Raji (cell line): ENCODE measurements around the gene TMEM242.

Source experiments
- POLR2A ChIP-seq: IDR thresholded peaks from 2 replicates; pipeline ENCODE4 v1.6.1; 2011; ENCODE audit warnings: low read depth, low read length, control low read depth; ENCODE audit not compliant: insufficient read depth

TMEM242 gene

DNA sequence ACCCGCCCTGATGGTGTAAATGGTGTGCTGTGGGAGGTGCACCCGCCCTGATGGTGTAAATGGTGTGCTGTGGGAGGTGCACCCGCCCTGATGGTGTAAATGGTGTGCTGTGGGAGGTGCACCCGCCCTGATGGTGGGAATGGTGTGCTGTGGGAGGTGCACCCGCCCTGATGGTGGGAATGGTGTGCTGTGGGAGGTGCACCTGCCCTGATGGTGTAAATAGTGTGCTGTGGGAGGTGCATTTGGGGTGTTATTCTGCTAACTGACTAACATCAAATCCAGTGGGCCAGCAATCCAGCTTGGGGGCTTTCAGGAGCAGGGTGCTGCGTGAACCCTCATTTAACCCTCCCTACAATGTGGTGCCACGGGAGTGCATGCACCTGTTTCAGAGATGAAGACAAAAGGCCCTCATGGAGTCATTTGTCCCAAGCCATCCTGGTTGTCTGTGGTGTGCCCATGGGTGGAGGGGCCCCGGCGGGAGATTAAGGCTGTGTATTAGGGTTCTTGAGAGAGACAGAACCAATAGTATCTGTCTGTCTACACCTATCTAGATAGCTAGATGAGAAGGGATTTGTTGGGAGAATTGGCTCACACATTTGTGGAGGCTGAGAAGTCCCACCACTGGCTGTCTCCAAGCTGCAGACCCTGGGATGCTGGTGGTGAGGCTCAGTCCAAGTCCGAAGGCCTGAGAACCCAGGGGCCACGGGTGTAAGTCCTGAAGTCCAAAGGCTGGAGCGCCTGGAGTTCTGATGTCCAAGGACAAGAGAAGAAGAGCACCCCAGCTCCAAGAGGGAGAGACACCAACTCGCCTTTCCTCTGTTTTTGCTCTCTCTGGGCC, 39.2 kb downstream of the TMEM242 start:
- TF ChIP-seq POLR2A: no peak

DNA sequence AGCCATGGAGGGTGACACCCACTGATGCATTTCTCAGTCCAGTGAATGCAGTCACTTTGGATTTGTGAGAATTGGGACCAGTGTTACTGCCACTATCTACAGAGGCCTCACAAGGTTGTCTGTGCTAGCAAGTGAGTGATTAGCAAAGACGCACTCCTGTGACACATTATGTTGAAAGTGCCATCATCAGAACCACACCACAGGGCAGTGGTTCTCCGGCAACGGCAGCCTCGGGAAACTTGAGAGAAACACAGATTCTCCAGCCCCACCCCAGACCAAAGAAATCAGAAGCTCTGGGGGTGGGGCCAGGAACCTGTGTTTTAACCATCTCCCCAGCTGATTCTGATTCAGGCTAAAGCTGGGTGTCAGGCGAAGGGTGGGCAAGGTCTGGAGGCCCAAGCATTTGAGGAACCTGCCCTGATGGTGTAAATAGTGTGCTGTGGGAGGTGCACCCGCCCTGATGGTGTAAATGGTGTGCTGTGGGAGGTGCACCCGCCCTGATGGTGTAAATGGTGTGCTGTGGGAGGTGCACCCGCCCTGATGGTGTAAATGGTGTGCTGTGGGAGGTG, 39.9 kb downstream of the TMEM242 start:
- TF ChIP-seq POLR2A: no peak

DNA sequence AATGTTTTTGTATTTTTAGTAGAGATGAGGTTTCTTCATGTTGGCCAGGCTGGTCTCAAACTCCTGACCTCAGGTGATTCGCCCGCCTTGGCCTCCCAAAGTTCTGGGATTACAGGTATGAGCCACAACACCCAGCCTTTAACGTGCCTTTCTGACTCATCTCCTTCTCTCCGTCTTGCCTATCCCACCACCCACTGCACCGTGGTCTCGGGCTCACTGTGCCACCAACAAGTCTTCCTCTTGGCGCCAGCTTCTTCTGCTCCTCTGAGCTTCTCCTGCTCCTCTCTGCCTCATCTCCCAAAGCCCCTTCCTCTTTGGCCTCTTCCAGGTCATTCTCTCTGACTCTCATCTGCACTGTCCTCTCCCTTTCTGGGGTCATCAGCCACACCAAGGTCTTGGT, 41.0 kb downstream of the TMEM242 start:
- TF ChIP-seq POLR2A: no peak

DNA sequence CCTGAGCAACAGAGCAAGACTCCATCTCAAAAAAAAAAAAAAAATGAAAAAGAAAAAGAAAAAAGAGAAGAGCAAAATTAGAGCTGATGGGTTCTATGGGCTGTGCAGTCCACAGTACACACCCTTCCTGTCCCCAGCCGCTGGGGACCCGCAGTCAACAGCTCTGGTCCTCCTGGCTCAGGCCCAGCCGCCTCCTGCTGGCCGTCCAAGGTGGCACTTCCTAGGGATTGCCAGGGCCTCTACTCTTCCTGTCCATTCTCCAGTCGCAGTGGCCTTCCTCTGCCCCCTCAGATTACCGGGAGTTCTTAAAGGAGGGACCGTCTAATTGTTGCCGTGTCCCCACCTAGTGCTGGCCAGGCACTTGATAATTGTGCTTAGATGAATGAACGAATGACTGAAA, 41.7 kb downstream of the TMEM242 start:
- no peak for TF ChIP-seq POLR2A

DNA sequence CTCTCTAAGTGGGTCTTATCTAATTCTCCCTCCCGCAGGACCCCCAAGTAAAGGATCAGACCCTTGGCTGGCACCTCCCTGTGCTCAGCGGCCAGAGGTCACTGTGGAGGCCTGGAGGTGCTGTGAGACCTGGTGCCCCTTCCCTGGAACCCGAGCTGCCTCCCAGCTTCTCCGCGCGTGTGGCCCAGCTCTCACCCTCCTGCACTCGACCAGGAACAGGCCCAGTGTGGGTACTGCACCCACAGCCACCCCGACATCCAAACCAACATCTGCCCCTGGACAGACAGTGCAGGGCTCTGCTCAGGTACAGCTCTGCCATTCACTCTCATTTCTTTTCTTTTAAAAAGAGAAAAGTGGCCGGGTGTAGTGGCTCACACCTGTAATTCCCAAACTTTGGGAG, 42.4 kb downstream of the TMEM242 start:
- no peak for TF ChIP-seq POLR2A

DNA sequence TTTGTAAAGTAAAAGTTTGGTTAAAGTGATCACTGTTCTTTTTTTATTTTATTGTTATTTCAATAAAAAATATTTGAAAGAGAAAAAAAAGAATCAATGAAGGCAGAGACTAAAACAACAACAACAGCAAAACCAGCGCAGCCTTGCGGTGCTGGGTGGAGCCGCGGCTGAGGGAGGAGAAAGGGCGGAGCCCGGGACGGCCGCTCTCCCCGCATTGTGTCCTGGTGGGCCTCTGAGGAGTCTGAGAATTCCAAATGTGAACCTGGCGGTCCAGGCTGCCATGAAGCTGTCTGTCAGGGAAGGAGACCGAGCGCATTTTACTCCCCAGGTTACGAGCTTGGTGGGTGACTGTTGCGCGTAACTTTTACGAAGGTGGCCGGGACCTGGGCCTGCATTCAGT, 43.2 kb downstream of the TMEM242 start:
- no peak for TF ChIP-seq POLR2A

DNA sequence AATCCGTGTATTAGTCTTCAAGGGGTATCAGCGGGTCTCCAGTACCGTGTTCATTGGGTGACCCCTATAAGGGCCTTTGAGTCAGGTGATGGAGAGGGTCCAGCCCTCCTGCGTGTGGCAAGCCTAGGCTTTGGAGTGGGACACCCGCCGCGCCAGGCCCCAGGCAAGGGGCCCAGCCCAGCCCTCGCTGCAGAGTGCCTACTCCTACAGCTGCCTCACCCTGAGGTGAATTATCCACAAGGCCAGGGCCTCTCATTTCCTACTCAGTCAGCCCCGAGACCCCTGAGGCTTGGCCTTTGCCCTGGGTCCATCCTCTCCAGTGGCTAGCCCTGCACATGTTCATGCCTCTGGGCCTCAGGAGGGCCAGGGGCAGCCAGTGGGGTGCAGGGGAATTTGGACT, 45.1 kb downstream of the TMEM242 start:
- no peak for TF ChIP-seq POLR2A

DNA sequence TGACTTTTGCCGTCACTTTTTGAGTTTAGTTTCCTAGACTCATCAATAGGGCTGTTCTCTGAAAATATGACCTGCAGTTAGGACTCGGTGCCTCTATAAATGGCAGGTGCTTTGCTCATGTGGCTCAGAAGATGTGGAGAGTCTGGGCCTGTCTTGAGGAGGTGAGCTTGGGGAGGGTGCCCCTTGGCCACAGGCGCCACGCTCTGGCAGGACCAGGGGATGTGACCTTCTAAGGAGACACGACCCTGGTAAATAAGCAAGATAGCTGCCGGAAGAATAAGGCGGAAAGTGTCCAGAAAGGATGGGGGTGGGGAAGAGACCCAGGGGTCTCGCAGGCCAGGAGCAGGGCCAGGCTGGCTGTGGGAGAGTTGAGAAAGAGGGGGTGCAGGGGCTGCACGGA, 46.6 kb downstream of the TMEM242 start:
- TF ChIP-seq POLR2A: no peak

DNA sequence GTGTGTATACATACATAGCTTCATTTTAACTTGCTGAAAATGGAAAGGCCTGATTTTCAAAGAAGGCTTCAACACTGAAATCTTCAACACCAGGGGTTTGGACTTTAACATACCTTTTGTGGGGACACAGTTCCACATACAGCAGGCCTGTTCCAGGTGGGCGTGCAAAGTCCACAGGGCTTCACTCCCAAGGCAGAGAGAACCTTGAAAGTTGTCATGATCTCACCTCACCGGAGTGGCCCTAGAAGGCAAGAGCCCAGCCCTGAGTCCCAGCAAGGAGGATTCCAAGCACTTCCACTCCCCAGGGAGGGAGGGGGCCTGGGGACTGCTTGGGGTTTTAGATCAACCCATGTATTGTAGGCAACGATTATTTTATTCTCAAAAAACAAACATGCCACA, 47.2 kb downstream of the TMEM242 start:
- no peak for TF ChIP-seq POLR2A

DNA sequence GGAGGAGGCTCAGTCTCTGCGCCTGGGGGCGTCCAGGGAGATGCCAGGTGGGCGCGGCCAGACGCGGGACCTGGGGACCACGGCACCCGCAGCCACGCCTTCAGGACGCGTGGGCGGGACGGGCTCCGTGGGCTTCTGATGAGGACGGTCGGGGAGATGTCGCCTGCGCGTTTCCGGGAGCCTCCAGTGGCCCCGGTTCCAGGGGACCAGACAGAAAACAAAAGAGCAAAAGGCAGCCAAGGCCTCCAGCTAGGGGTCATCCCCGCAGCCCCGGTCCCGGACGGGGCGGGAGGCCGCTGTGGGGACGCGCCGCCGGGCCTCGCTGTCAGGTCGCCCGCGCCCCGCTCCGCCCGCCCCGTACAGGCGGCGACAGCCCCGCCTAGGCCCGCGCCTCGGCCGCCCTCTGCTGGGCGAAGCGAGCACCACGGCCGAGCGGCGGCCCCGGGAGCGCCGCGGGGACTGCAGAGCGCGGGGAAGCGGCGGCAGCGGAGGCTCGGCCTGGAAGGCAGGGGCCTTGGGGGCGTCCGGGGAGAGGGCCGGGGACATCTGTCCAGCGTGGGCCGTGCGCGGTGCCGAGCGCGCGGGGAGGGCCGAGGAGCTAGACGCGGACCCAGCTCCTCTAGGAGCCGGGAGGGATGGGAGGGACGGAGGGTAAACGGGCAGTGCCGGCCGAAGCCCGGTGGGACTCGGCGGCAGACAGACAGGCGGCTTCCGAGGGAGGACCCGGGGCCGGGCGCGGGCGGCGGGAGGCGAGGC, 48.7 kb downstream of the TMEM242 start:
- TF ChIP-seq POLR2A: no peak

DNA sequence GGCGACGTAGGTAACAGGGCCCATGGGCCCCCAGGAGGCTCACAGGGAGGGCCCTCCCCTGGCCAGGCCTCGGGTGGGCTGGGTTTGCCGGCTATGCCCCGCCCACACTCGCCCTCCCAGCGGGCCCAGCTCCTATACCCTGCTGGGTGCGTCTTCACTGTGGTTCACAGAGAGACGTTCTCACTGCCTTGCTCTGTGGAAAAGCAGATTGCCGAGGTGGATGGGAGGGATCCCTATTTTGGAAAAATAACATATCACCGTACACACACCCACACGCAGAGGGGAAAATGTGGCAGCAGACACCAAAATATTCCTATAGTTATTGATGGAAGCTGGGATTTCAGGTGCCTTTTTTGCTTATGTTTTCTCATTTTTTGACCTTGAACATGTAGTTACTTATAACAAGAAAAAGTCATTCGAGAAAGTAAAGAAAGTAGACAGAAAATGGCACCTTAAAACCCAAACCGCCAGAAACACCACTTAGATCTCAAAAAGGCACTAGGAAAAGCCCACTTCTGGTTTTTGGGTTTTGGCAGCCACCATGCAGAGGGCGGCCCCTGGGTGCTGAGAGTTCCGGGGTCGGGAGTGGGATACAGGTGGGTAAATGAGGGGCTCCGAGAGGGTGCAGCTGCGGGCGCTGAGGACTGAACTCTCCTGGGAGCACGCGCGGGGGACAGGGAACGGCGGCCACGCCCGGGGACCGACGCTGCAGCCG, 49.4 kb downstream of the TMEM242 start:
- peak; percentile 62 for TF ChIP-seq POLR2A

DNA sequence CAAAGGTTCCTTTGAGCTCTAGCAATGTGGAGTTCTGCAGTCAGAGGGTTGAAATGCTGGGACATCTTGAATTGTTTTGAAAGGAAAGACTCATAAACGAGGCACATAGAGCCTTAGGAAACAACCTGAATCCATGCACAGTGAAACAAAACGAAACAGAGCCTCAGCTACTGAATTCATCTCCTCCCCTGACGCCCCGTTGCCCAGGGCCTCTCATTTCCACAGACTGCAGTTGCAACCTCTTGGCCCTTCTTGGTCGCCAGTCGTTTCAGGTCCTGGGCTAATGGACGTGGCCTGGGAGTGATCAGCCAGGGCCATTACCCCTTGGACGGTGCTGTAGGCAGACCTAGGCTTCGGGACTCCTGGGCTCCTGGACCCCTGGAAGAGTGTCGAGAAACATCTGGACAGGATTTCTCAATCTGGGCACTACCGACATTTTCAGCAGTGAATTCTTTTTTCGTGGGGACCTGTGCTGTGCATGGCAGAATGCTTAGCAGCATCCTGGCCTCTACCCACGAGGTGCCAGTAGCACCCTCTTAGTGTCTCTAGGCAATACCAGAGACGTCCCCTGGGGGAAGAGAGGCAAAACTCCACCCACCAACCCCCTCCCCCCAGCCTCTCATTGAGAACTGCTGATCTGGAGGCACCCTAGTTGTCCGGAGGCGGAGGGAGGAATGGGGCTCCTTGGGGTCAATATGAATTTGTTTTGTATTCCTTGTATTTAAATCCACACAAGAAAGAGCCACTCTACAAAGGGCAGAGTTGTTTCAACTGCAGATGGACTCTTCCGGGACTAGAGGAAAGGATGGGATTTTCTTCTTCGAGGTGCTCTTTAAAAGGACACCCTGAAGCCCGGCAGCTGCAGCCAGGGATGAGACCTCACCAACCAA, 50.2 kb downstream of the TMEM242 start:
- TF ChIP-seq POLR2A: no peak

DNA sequence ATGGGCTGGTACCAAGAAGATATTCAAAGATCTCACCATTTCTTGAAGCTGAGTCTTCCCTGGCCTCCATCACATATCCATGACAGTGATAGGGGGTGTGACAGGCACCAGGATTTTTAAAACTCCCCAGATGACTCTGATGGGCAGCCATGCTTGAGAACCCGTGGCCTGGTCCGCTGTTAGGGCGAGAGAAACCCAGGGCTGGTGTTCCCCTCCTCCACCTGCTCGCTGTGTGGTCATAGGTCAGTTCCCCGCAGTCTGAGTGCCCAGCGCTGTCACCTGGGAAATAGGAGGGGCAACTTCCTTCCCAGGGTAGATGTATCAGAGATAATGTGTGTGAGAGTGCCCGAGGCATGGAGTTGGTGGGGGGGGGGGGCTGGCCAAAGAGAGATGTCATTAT, 50.9 kb downstream of the TMEM242 start:
- no peak for TF ChIP-seq POLR2A

DNA sequence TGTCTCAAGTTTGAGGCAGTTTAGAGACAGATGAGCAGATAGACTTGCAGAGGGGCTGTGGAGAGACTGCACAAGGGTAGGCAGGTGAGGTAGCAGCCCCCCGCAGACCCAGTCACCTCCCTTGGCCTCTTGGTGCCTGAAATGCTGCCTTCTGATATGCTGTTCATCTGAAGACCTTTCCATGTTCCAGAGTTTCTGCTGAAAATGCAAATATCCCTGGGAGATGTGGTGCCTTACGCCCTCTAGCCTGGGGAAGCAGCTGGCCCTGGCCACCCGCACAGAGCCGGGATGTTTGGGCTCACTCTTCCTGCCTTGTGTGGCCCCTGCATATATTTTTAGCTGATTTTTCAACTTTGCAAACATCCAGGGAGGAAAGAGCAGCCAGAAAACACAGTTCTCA, 51.4 kb downstream of the TMEM242 start:
- no peak for TF ChIP-seq POLR2A
